GM12878 (cell line): ENCODE results near the gene NCS1. TPM values are rescaled to one million over a fixed set of nuclear protein-coding genes. Genes with fewer than 3 reads are reported as not detected.

ENCODE experiments used
- ATAC-seq: fragments of 200-7000 bp; cut with Tn5 transposase; 3 replicates; pipeline ENCODE4 v1.9.1; 2020; ENCODE audit warnings: mild to moderate bottlenecking, moderate library complexity
- BruUV-seq: library from RNA; stranded (reverse); fragments of 400-500 nt; replicated peaks from 2 replicates; lab custom pipeline; 2021; lab: Mats Ljungman, UMichigan
- CTCF ChIA-PET: fragments of 300-600 bp; sonication (Branson Sonifier 250); formaldehyde crosslinking; extraction: SDS; loops from one replicate; lab custom pipeline; 2021; ENCODE audit warnings: inconsistent platforms; lab: Yijun Ruan, JAX
- POLR2A ChIA-PET: fragments of 350-600 bp; formaldehyde crosslinking; extraction: SDS; loops from one replicate; lab custom pipeline; 2021; ENCODE audit warnings: inconsistent platforms; lab: Charles Lee
- RAD21 ChIA-PET: fragments of 300-600 bp; sonication (Branson Sonifier 250); formaldehyde crosslinking; loops from one replicate; lab custom pipeline; 2023; ENCODE audit warnings: antibody characterized with exemption; ENCODE audit not compliant: unreplicated experiment; lab: Charles Lee
- SMC1A ChIA-PET: fragments of 300-600 bp; sonication (Branson Sonifier 250); formaldehyde crosslinking; loops from one replicate; lab custom pipeline; 2023; ENCODE audit not compliant: unreplicated experiment, uncharacterized antibody; lab: Charles Lee
- DNase-seq: peaks from one replicate; pipeline ENCODE4 v3.0.0-alpha.2; 2011; ENCODE audit warnings: low read depth, low spot score
- FAIRE-seq: peaks from 3 replicates; lab custom pipeline; 2011; peaks lifted over from hg19 to GRCh38; lab: Jason Lieb, UNC
- H2AFZ ChIP-seq: 2 replicates; pipeline ENCODE4 v1.6.0; 2011; ENCODE audit warnings: low read depth, low read length, control low read depth; ENCODE audit not compliant: control insufficient read depth
- H3K27ac ChIP-seq: 2 replicates; pipeline ENCODE4 v1.5.1; 2011; ENCODE audit warnings: control low read depth; ENCODE audit not compliant: control insufficient read depth, insufficient read depth
- H3K27me3 ChIP-seq, 2 experiments: replicated peaks in 1 of 2; 2 replicates each; pipeline versions ENCODE4 v1.6.0 to v1.6.1; 2011; ENCODE audit warnings: low read length in 1 of 2; ENCODE audit not compliant: control insufficient read depth in 2 of 2, insufficient read depth in 2 of 2
- H3K36me3 ChIP-seq, 2 experiments: 2 replicates each; pipeline ENCODE4 v1.5.1; 2011; ENCODE audit warnings: low read length in 1 of 2; ENCODE audit not compliant: control insufficient read depth in 2 of 2, insufficient read depth in 2 of 2
- H3K4me1 ChIP-seq: 2 replicates; pipeline ENCODE4 v1.6.1; 2011; ENCODE audit warnings: mild to moderate bottlenecking, low read length, moderate library complexity, mixed read lengths; ENCODE audit not compliant: control insufficient read depth, insufficient read depth
- H3K4me2 ChIP-seq: 2 replicates; pipeline ENCODE4 v1.6.0; 2011; ENCODE audit warnings: control low read depth; ENCODE audit not compliant: control insufficient read depth, insufficient read depth
- H3K4me3 ChIP-seq: fragments of 200-600 bp; sonication (generic); 2 replicates; pipeline ENCODE4 v1.5.1; 2016
- H3K79me2 ChIP-seq: 2 replicates; pipeline ENCODE4 v1.6.0; 2011; ENCODE audit warnings: low read length; ENCODE audit not compliant: control insufficient read depth, insufficient read depth
- H3K9ac ChIP-seq: 2 replicates; pipeline ENCODE4 v1.8.0; 2011; ENCODE audit warnings: low read length, control low read depth, mixed read lengths; ENCODE audit not compliant: control insufficient read depth, insufficient read depth
- H3K9me3 ChIP-seq: replicated peaks from 3 replicates; pipeline ENCODE4 v1.5.1; 2011; ENCODE audit warnings: mild to moderate bottlenecking, low read length; ENCODE audit not compliant: control insufficient read depth, insufficient read depth
- H4K20me1 ChIP-seq: 2 replicates; pipeline ENCODE4 v1.6.0; 2011; ENCODE audit not compliant: control insufficient read depth, insufficient read depth
- BHLHE40 ChIP-seq, 2 experiments: fragments of 450-650 bp in 1 of 2; IDR thresholded peaks; 2 replicates each; pipeline ENCODE4 v1.6.1; 2011 to 2017; ENCODE audit warnings: low read depth in 2 of 2, borderline replicate concordance in 1 of 2, improper control_type of control experiment in 1 of 2, low read length in 1 of 2, mild to moderate bottlenecking in 1 of 2
- EED ChIP-seq: sonication (generic); IDR thresholded peaks from 2 replicates; pipeline ENCODE4 v1.6.1; 2016; ENCODE audit warnings: antibody characterized with exemption, low read depth
- ESRRA ChIP-seq: IDR thresholded peaks from 2 replicates; pipeline ENCODE4 v1.6.1; 2012; ENCODE audit warnings: mild to moderate bottlenecking, low read length, improper control_type of control experiment
- FOXM1 ChIP-seq: IDR thresholded peaks from 2 replicates; pipeline ENCODE4 v1.6.1; 2012; ENCODE audit warnings: low read depth, mild to moderate bottlenecking, inconsistent platforms, low read length, moderate library complexity
- HDAC6 ChIP-seq: fragments of 200-600 bp; sonication (generic); IDR thresholded peaks from one replicate; pipeline ENCODE4 v1.8.0; 2017; ENCODE audit warnings: antibody characterized with exemption; ENCODE audit not compliant: unreplicated experiment
- MXI1 ChIP-seq: fragments of 150-350 bp; IDR thresholded peaks from 2 replicates; pipeline ENCODE4 v1.6.1; 2011; ENCODE audit warnings: low read depth, mild to moderate bottlenecking, inconsistent platforms, low read length, improper control_type of control experiment
- POU2F2 ChIP-seq: IDR thresholded peaks from 3 replicates; pipeline ENCODE4 v1.6.1; 2011; ENCODE audit warnings: low read depth, mild to moderate bottlenecking, low read length, borderline replicate concordance
- RBBP5 ChIP-seq: fragments of 200-600 bp; sonication (generic); conservative IDR thresholded peaks from 2 replicates; pipeline ENCODE4 v1.6.1; 2016
- SIX5 ChIP-seq: IDR thresholded peaks from 2 replicates; pipeline ENCODE4 v1.6.1; 2011; ENCODE audit warnings: mild to moderate bottlenecking, low read depth, low read length, moderate library complexity; ENCODE audit not compliant: severe bottlenecking
- WGBS: methylation state at CpG from one replicate; pipeline ENCODE4 v1.1.6; 2016; ENCODE audit warnings: low lambda C conversion rate; ENCODE audit not compliant: insufficient replicate concordance, insufficient coverage; ENCODE audit errors: missing lambda C conversion rate; 5-methylcytosine and 5-hydroxymethylcytosine counted together
- in situ Hi-C: fragments of 300-500 bp; cut with MboI; formaldehyde crosslinking; loops from 9 replicates; pipeline ENCODE4 v1.14.3; 2018; ENCODE audit warnings: mixed read lengths
- intact Hi-C: fragments of 100-400 bp; cut with micrococcal nuclease; formaldehyde crosslinking; loops from one replicate; pipeline ENCODE4 v1.14.2; 2022; ENCODE audit not compliant: unreplicated experiment
- polyA plus RNA-seq, 11 experiments: library from polyadenylated mRNA; depleted of rRNA in 4 of 11; unstranded in 6 of 11; stranded (reverse) in 5 of 11; fragments of >200 nt; fragmentation: Nextera tagmentation in 4 of 11; fragmentation: Illumina TruSeq in 1 of 11; extraction: Ambion mirVana in 4 of 11; extraction: Trizol in 1 of 11; gene quantifications; 1 replicate in 1 of 11; 2 replicates in 10 of 11; pipeline versions ENCODE4 v1.2.1 to v1.2.3, GENCODE V29; 2011 to 2016; ENCODE audit warnings: inconsistent platforms in 2 of 11, missing spikeins in 2 of 11, low read depth in 1 of 11
- total RNA-seq, 4 experiments: library from RNA; depleted of rRNA in 3 of 4; stranded (reverse); fragments of >200 nt in 3 of 4; fragmentation: Illumina TruSeq in 1 of 4; extraction: Trizol in 1 of 4; gene quantifications; 2 replicates each; pipeline versions ENCODE4 v1.2.1 to v1.2.3, GENCODE V29; 2013 to 2021
- TF ChIP-seq, protein P1 (sequence below): IDR thresholded peaks from 2 replicates; pipeline ENCODE4 v1.6.1; 2012; ENCODE audit warnings: low read depth, low read length, improper control_type of control experiment
- TF ChIP-seq, protein P2 (sequence below), 3 experiments: IDR thresholded peaks in 2 of 3; conservative IDR thresholded peaks in 1 of 3; 2 replicates each; pipeline ENCODE4 v1.5.1; 2011; ENCODE audit warnings: low read depth in 3 of 3, low read length in 3 of 3, mild to moderate bottlenecking in 3 of 3, control low read depth in 2 of 3, moderate library complexity in 2 of 3, inconsistent platforms in 1 of 3, mixed read lengths in 1 of 3; ENCODE audit not compliant: control insufficient read depth in 2 of 3, insufficient read depth in 1 of 3; ENCODE audit errors: extremely low read depth in 1 of 3
- TF ChIP-seq, protein P3 (sequence below): fragments of 150-350 bp; IDR thresholded peaks from 2 replicates; pipeline ENCODE4 v1.6.1; 2014; ENCODE audit warnings: mild to moderate bottlenecking, low read depth, low read length

Gene NCS1
- total and polyA plus RNA-seq, 10 of the 15 experiments (the other 5 are each of a cell fraction or from before 2014, with no cell fraction given) = 0.04 to 0.22 (median 0.06) TPM; not detected in 4

DNA sequence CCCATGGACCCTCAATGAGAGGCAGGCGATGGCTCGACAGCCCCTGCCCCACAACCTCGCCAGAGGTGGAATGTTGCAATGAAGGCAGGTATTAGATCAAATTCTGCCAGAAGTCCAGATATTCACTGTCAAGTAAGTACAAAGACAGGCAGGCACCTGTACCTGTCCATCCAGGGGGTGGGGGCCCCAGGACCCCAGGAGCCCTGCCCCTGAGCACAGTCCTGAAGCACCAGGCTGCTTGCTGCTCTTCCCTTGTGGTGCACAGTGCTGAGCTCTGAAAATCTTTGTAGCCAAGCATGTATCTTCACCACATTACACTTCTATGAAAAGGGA lies 67.1 kb downstream of the NCS1 start:
- CTCF ChIA-PET = interaction anchor here (1.3 to 6.4 kb wide), 4 partner anchors 75 to 443 kb away, joined by 3 to 96 read pairs (median 9); no protein-coding TSS in a partner anchor
- no peak for FAIRE-seq

DNA sequence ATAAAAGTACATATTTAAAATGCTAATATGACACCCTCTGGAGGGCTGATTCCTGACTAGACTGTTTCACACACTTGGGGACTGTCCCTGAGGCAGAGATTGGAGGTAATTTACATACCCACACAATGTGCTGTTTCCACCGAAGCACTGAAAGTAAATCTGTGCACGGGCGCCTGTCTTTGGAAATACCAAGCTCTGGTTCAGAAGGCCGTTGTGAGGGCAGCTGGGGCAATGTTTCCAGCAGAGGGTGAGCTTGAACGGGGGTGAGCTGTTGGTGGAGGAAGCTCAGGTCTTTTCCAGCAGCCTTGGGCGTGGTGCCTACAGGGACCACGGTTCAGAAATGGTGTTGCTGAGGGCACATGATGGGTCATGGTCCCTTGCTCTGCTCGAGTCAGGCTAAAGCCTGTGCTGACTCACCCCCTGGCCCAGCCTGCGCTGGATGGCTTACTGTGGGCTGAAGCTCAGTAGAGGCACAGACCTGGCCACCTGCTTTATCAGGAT lies 67.6 kb downstream of the NCS1 start:
- Histone ChIP-seq H4K20me1 (no peaks in the 10 kb centered on the region), H3K27me3 (no peaks in the 10 kb centered on the region), H3K4me3 (no peak overlapping the region), H2AFZ (no peak overlapping the region), H3K9ac (no peak overlapping the region), H3K36me3 (no peaks in the 10 kb centered on the region), H3K4me1 (peaks cover 19% of the 10 kb centered on the region), H3K79me2 (no peaks in the 10 kb centered on the region), H3K9me3 (no peaks in the 10 kb centered on the region), H3K4me2 (peak overlapping the region; percentile 19), H3K27ac (no peak overlapping the region)
- ChIA-PET CTCF (interaction anchor here (1.3 to 6.4 kb wide), 5 partner anchors 15 to 442 kb away, joined by 3 to 96 read pairs (median 5); no protein-coding TSS in a partner anchor), SMC1A (interaction anchor here (6.2 kb wide), 1 partner anchor 133 kb away, joined by 46 read pairs; no protein-coding TSS in a partner anchor), RAD21 (interaction anchor here (0.9 to 3.9 kb wide), 4 partner anchors 10 to 144 kb away, joined by 3 to 20 read pairs (median 5); no protein-coding TSS in a partner anchor), POLR2A (no interaction called here)
- BruUV-seq = no TSS peak
- FAIRE-seq = peak; percentile 86
- WGBS = 0% methylated on average over 9 of the region's 9 CpGs
- peak; percentile 73 for ATAC-seq
- in situ Hi-C loops (loop anchor here (5.0 to 10.0 kb wide), 2 partner anchors 127 to 365 kb away; no protein-coding TSS in a partner anchor), intact Hi-C loops (loop anchor here (5.0 kb wide), 2 partner anchors 103 to 112 kb away; no protein-coding TSS in a partner anchor)
- DNase-seq = peak; percentile 31
- no peak for TF ChIP-seq HDAC6
- peak; percentile 91; the same call in 2 of the 3 replicates for TF ChIP-seq POU2F2
- no peak for TF ChIP-seq EED
- TF ChIP-seq FOXM1 = no peak
- TF ChIP-seq, protein P1, sequence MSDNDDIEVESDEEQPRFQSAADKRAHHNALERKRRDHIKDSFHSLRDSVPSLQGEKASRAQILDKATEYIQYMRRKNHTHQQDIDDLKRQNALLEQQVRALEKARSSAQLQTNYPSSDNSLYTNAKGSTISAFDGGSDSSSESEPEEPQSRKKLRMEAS = peak; percentile 39
- no peak for TF ChIP-seq SIX5
- peak; percentile 73 to 82; a peak in 3 of 4 replicates for TF ChIP-seq BHLHE40 (IDR thresholded peaks at IDR 0.05; ENCODE audit: borderline replicate concordance in 1 of 2, low read depth in 2 of 2, low read length in 1 of 2)
- TF ChIP-seq ESRRA = no peak
- TF ChIP-seq, protein P2, sequence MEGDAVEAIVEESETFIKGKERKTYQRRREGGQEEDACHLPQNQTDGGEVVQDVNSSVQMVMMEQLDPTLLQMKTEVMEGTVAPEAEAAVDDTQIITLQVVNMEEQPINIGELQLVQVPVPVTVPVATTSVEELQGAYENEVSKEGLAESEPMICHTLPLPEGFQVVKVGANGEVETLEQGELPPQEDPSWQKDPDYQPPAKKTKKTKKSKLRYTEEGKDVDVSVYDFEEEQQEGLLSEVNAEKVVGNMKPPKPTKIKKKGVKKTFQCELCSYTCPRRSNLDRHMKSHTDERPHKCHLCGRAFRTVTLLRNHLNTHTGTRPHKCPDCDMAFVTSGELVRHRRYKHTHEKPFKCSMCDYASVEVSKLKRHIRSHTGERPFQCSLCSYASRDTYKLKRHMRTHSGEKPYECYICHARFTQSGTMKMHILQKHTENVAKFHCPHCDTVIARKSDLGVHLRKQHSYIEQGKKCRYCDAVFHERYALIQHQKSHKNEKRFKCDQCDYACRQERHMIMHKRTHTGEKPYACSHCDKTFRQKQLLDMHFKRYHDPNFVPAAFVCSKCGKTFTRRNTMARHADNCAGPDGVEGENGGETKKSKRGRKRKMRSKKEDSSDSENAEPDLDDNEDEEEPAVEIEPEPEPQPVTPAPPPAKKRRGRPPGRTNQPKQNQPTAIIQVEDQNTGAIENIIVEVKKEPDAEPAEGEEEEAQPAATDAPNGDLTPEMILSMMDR (IDR thresholded peaks at IDR 0.05 in 2 of 3, conservative IDR thresholded peaks at IDR 0.05 in 1 of 3; ENCODE audit: control insufficient read depth in 2 of 3, extremely low read depth in 1 of 3, insufficient read depth in 1 of 3, low read depth in 3 of 3, low read length in 3 of 3) = peak in 1 of 3 experiments; percentile 8; a peak in 1 of 6 replicates
- TF ChIP-seq, protein P3, sequence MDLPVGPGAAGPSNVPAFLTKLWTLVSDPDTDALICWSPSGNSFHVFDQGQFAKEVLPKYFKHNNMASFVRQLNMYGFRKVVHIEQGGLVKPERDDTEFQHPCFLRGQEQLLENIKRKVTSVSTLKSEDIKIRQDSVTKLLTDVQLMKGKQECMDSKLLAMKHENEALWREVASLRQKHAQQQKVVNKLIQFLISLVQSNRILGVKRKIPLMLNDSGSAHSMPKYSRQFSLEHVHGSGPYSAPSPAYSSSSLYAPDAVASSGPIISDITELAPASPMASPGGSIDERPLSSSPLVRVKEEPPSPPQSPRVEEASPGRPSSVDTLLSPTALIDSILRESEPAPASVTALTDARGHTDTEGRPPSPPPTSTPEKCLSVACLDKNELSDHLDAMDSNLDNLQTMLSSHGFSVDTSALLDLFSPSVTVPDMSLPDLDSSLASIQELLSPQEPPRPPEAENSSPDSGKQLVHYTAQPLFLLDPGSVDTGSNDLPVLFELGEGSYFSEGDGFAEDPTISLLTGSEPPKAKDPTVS = no peak
- peak; percentile 44; the same call in 1 of the 2 replicates for TF ChIP-seq MXI1

More for the DNA sequence above, 67.1 kb downstream of the NCS1 start:
- Histone ChIP-seq H3K27ac (no peak overlapping the region), H2AFZ (no peak overlapping the region), H3K27me3 (no peaks in the 10 kb centered on the region), H3K9me3 (no peaks in the 10 kb centered on the region), H3K4me3 (no peak overlapping the region), H3K9ac (no peak overlapping the region), H3K79me2 (no peaks in the 10 kb centered on the region), H3K4me1 (peaks cover 19% of the 10 kb centered on the region), H3K4me2 (peak overlapping the region; percentile 19; the same call in 1 of the 2 replicates), H4K20me1 (no peaks in the 10 kb centered on the region), H3K36me3 (no peaks in the 10 kb centered on the region)
- no peak for TF ChIP-seq RBBP5
- DNase-seq (no peak), ATAC-seq (peak; percentile 6)
- BruUV-seq = no TSS peak
- in situ Hi-C loops = loop anchor here (5.0 kb wide), 1 partner anchor 127 kb away; no protein-coding TSS in a partner anchor
- SMC1A ChIA-PET = interaction anchor here (6.2 kb wide), 1 partner anchor 132 kb away, joined by 46 read pairs; no protein-coding TSS in a partner anchor
- WGBS = 85% methylated on average over 3 of the region's 3 CpGs
- POLR2A ChIA-PET = no interaction called here
- RAD21 ChIA-PET = interaction anchor here (0.9 to 2.3 kb wide), 2 partner anchors 76 to 143 kb away, joined by 3 to 7 read pairs; no protein-coding TSS in a partner anchor
- intact Hi-C loops = loop anchor here (5.0 kb wide), 1 partner anchor 103 kb away; no protein-coding TSS in a partner anchor
